H9 (cell line): ENCODE results near the gene NR2F1-AS1. TPM values are rescaled to one million over a fixed set of nuclear protein-coding genes. Genes with fewer than 3 reads are reported as not detected.
A peak's percentile ranks its signal among the peaks of the same experiment; 100 is the strongest.

Experiments
- DNase-seq: peaks from one replicate; pipeline ENCODE4 v3.0.0-alpha.2; 2017
- H2AFZ ChIP-seq: one replicate; pipeline ENCODE4 v1.6.1; 2013; ENCODE audit warnings: mild to moderate bottlenecking, low read length, control low read depth, moderate library complexity
- H2AK5ac ChIP-seq: 2 replicates; pipeline ENCODE4 v1.6.1; 2013; ENCODE audit warnings: low read length, control low read depth, mixed read lengths; ENCODE audit not compliant: insufficient read length
- H2BK120ac ChIP-seq: one replicate; pipeline ENCODE4 v1.6.1; 2013; ENCODE audit warnings: low read depth, mild to moderate bottlenecking, low read length, control low read depth, inconsistent platforms; ENCODE audit not compliant: poor library complexity, severe bottlenecking
- H2BK12ac ChIP-seq: 2 replicates; pipeline ENCODE4 v1.6.1; 2013; ENCODE audit warnings: low read length, control low read depth, mixed read lengths, low read depth; ENCODE audit not compliant: insufficient read length
- H2BK15ac ChIP-seq: 2 replicates; pipeline ENCODE4 v1.6.1; 2013; ENCODE audit warnings: low read depth, low read length, control low read depth
- H2BK20ac ChIP-seq: one replicate; pipeline ENCODE4 v1.6.1; 2013; ENCODE audit warnings: low read depth, mild to moderate bottlenecking, low read length, control low read depth, inconsistent platforms; ENCODE audit not compliant: poor library complexity, severe bottlenecking
- H2BK5ac ChIP-seq: 2 replicates; pipeline ENCODE4 v1.6.1; 2013; ENCODE audit warnings: low read length, control low read depth, mixed read lengths; ENCODE audit not compliant: insufficient read length
- H3K14ac ChIP-seq: 2 replicates; pipeline ENCODE4 v1.6.1; 2013; ENCODE audit warnings: low read length, control low read depth; ENCODE audit not compliant: insufficient read depth
- H3K18ac ChIP-seq: 2 replicates; pipeline ENCODE4 v1.6.1; 2013; ENCODE audit warnings: low read depth, mild to moderate bottlenecking, mixed read lengths, low read length, control low read depth; ENCODE audit not compliant: insufficient read length
- H3K23ac ChIP-seq: 2 replicates; pipeline ENCODE4 v1.6.1; 2013; ENCODE audit warnings: low read length, control low read depth, mixed read lengths, low read depth; ENCODE audit not compliant: insufficient read length
- H3K23me2 ChIP-seq: 2 replicates; pipeline ENCODE4 v1.6.1; 2013; ENCODE audit warnings: low read depth, mild to moderate bottlenecking, mixed read lengths, low read length, control low read depth; ENCODE audit not compliant: insufficient read length, poor library complexity, severe bottlenecking
- H3K27ac ChIP-seq: 2 replicates; pipeline ENCODE4 v1.5.1; 2013; ENCODE audit warnings: low read length, control low read depth, mixed read lengths, low read depth; ENCODE audit not compliant: insufficient read length
- H3K27me3 ChIP-seq: 2 replicates; pipeline ENCODE4 v1.6.1; 2013; ENCODE audit warnings: low read length, control low read depth, inconsistent platforms; ENCODE audit not compliant: insufficient read depth
- H3K4ac ChIP-seq: 2 replicates; pipeline ENCODE4 v1.6.1; 2013; ENCODE audit warnings: low read depth, mild to moderate bottlenecking, control low read depth, inconsistent platforms, low read length, moderate library complexity
- H3K4me1 ChIP-seq: 2 replicates; pipeline ENCODE4 v1.6.1; 2013; ENCODE audit warnings: low read length, control low read depth, inconsistent platforms; ENCODE audit not compliant: insufficient read depth
- H3K4me2 ChIP-seq: 2 replicates; pipeline ENCODE4 v1.6.1; 2013; ENCODE audit warnings: low read length, control low read depth, mixed read lengths; ENCODE audit not compliant: insufficient read length, insufficient read depth
- H3K56ac ChIP-seq: 2 replicates; pipeline ENCODE4 v1.6.1; 2013; ENCODE audit warnings: low read depth, mild to moderate bottlenecking, mixed read lengths, low read length, control low read depth; ENCODE audit not compliant: insufficient read length
- H3K79me1 ChIP-seq: 2 replicates; pipeline ENCODE4 v1.6.1; 2013; ENCODE audit warnings: low read depth, mild to moderate bottlenecking, moderate library complexity, low read length, control low read depth, inconsistent platforms; ENCODE audit not compliant: insufficient read depth, poor library complexity, severe bottlenecking
- H3K79me2 ChIP-seq: 2 replicates; pipeline ENCODE4 v1.6.1; 2013; ENCODE audit warnings: low read length, control low read depth, inconsistent platforms; ENCODE audit not compliant: insufficient read depth
- H3K9ac ChIP-seq: 2 replicates; pipeline ENCODE4 v1.6.1; 2013; ENCODE audit warnings: low read length, control low read depth, mixed read lengths; ENCODE audit not compliant: insufficient read length; ENCODE audit errors: extremely low read depth
- H3K9me3 ChIP-seq: one replicate; pipeline ENCODE4 v1.6.1; 2013; ENCODE audit warnings: low read depth, low read length, inconsistent platforms; ENCODE audit not compliant: control insufficient read depth
- H3T11ph ChIP-seq: one replicate; pipeline ENCODE4 v1.6.1; 2013; ENCODE audit warnings: mild to moderate bottlenecking, low read length, control low read depth, inconsistent platforms
- H4K20me1 ChIP-seq: one replicate; pipeline ENCODE4 v1.6.1; 2013; ENCODE audit not compliant: control insufficient read depth, insufficient read length, insufficient read depth
- H4K5ac ChIP-seq: 2 replicates; pipeline ENCODE4 v1.6.1; 2013; ENCODE audit warnings: low read depth, mild to moderate bottlenecking, mixed read lengths, low read length, control low read depth; ENCODE audit not compliant: insufficient read length
- H4K8ac ChIP-seq: replicated peaks from 2 replicates; pipeline ENCODE4 v1.6.1; 2013; ENCODE audit warnings: low read length, control low read depth, mixed read lengths, low read depth; ENCODE audit not compliant: insufficient read length
- H4K91ac ChIP-seq: 2 replicates; pipeline ENCODE4 v1.6.1; 2013; ENCODE audit warnings: low read depth, mild to moderate bottlenecking, moderate library complexity, mixed read lengths, low read length, control low read depth; ENCODE audit not compliant: insufficient read length
- H3K27ac Mint-ChIP-seq, 3 experiments: 2 replicates in 2 of 3; 3 replicates in 1 of 3; pipeline ENCODE4 v1.8.0; 2020 to 2021; ENCODE audit warnings: mixed read lengths in 3 of 3, mild to moderate bottlenecking in 1 of 3, moderate library complexity in 1 of 3
- H3K27me3 Mint-ChIP-seq: 2 replicates; pipeline ENCODE4 v1.8.0; 2021; ENCODE audit warnings: low read depth, mild to moderate bottlenecking, moderate library complexity, mixed read lengths
- H3K36me3 Mint-ChIP-seq, 3 experiments: 2 replicates in 2 of 3; 3 replicates in 1 of 3; pipeline ENCODE4 v1.8.0; 2020 to 2021; ENCODE audit warnings: low read depth in 3 of 3, mixed read lengths in 3 of 3; ENCODE audit not compliant: insufficient read depth in 1 of 3
- H3K4me1 Mint-ChIP-seq, 2 experiments: 2 replicates each; pipeline ENCODE4 v1.8.0; 2020; ENCODE audit warnings: mixed read lengths in 2 of 2
- H3K4me3 Mint-ChIP-seq, 2 experiments: 2 replicates in 1 of 2; 3 replicates in 1 of 2; pipeline ENCODE4 v1.8.0; 2020 to 2021; ENCODE audit warnings: mild to moderate bottlenecking in 2 of 2, mixed read lengths in 2 of 2, moderate library complexity in 1 of 2
- H3K9me3 Mint-ChIP-seq, 2 experiments: 2 replicates in 1 of 2; 3 replicates in 1 of 2; pipeline ENCODE4 v1.8.0; 2020; ENCODE audit warnings: mild to moderate bottlenecking in 2 of 2, mixed read lengths in 2 of 2, moderate library complexity in 1 of 2
- WGBS: extraction: QIAGEN DNeasy Blood & Tissue Kit; methylation state at CpG from one replicate; pipeline ENCODE4 v1.1.7; 2013; ENCODE audit warnings: missing lambda C conversion rate, low lambda C conversion rate, mixed read lengths; ENCODE audit not compliant: insufficient read length; ENCODE audit errors: extremely low coverage; 5-methylcytosine and 5-hydroxymethylcytosine counted together
- total RNA-seq: library from RNA; stranded (reverse); gene quantifications from 2 replicates; pipeline ENCODE4 v1.2.1, GENCODE V29; 2021
- TF ChIP-seq, protein P1 (sequence below): fragments of 200-600 bp; sonication (generic); conservative IDR thresholded peaks from 3 replicates; pipeline ENCODE4 v1.8.0; 2021; ENCODE audit warnings: antibody characterized with exemption, mild to moderate bottlenecking

NR2F1-AS1 gene
- total RNA-seq, 1 experiment from 2014 or later: 1.9 TPM

DNA sequence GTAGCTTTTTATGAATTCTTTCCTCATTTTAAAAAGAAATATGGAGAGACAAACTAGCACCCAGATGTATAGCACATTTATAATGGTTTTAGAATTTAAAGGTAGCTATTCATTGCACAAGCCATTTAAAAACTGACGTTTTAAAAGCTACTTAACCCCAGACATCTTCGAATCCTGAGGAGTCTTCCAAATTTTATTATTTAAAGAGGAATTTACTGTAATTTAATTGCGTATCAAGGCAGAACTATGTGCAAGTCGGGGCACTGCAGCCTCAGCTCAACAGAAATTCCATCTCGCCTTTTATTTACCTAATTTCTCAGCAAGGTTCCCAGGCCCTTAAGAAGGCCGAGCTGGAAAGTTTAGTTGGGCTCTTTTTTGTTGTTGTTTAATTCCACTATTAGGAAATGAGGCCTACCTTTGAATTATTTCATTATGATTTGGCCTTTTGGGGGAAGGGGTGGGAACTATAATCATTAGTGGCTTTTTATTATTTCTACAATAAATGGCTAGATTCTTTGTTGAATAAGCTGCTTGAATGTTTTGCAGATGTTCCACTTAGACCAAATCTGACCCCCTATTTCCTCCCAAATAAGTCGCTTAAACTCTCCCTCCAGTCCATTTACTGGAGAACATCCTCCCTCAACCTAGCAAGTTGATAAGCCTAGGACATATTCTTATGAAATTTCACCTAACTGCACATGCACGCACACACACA is 22.2 kb upstream of the NR2F1-AS1 start:
- H3K4me2 ChIP-seq: no peak overlapping the region
- no CpG with 5 or more reads among the region's 8 CpGs for WGBS

More for the DNA sequence above, 22.2 kb upstream of the NR2F1-AS1 start:
- no peak overlapping the region for H3K14ac ChIP-seq
- H3K9me3 ChIP-seq: no peaks in the 10 kb centered on the region
- no peak overlapping the region for H3K9ac ChIP-seq
- no peak overlapping the region for H3K27ac ChIP-seq
- peaks cover 3% of the 10 kb centered on the region; the same call in 1 of the 2 replicates for H3K4me1 ChIP-seq
- H3K56ac ChIP-seq: no peak overlapping the region
- Mint-ChIP-seq H3K9me3 (peaks cover 2 to 13% of the 10 kb centered on the region in 2 experiments; a peak in 3 of 5 replicates), H3K36me3 (no peaks in the 10 kb centered on the region), H3K4me3 (peak overlapping the region in 1 of 2 experiments; percentile 57; a peak in 3 of 5 replicates), H3K27me3 (no peaks in the 10 kb centered on the region), H3K4me1 (peaks cover 15 to 38% of the 10 kb centered on the region in 2 experiments), H3K27ac (no peak overlapping the region; a peak in 1 of 7 replicates)
- no peak overlapping the region for H4K5ac ChIP-seq
- H4K91ac ChIP-seq: no peak overlapping the region
- H3K18ac ChIP-seq: no peak overlapping the region
- H4K8ac ChIP-seq: no peak overlapping the region
- no peak overlapping the region for H2BK12ac ChIP-seq
- H2BK20ac ChIP-seq: no peak overlapping the region
- H2BK120ac ChIP-seq: no peak overlapping the region
- H3K23ac ChIP-seq: no peak overlapping the region
- H3K79me1 ChIP-seq: no peaks in the 10 kb centered on the region
- H4K20me1 ChIP-seq: no peaks in the 10 kb centered on the region
- DNase-seq: no peak
- TF ChIP-seq, protein P1, sequence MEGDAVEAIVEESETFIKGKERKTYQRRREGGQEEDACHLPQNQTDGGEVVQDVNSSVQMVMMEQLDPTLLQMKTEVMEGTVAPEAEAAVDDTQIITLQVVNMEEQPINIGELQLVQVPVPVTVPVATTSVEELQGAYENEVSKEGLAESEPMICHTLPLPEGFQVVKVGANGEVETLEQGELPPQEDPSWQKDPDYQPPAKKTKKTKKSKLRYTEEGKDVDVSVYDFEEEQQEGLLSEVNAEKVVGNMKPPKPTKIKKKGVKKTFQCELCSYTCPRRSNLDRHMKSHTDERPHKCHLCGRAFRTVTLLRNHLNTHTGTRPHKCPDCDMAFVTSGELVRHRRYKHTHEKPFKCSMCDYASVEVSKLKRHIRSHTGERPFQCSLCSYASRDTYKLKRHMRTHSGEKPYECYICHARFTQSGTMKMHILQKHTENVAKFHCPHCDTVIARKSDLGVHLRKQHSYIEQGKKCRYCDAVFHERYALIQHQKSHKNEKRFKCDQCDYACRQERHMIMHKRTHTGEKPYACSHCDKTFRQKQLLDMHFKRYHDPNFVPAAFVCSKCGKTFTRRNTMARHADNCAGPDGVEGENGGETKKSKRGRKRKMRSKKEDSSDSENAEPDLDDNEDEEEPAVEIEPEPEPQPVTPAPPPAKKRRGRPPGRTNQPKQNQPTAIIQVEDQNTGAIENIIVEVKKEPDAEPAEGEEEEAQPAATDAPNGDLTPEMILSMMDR: no peak
- no peaks in the 10 kb centered on the region for H3K79me2 ChIP-seq
- no peak overlapping the region for H3K4ac ChIP-seq
- no peak overlapping the region for H2AFZ ChIP-seq
- no peak overlapping the region for H2BK5ac ChIP-seq
- no peak overlapping the region for H2BK15ac ChIP-seq
- peaks cover 88% of the 10 kb centered on the region for H3K27me3 ChIP-seq
- H3T11ph ChIP-seq: no peak overlapping the region
- no peak overlapping the region for H2AK5ac ChIP-seq
- peaks cover 4% of the 10 kb centered on the region for H3K23me2 ChIP-seq
